Astrocyte (in vitro differentiated cells and primary cell): ENCODE results near the gene FRMD5.

Experiments
- EZH2 ChIP-seq: IDR thresholded peaks from 2 replicates; pipeline ENCODE4 v1.6.1; 2012; ENCODE audit warnings: mild to moderate bottlenecking, low read length, inconsistent platforms; ENCODE audit not compliant: insufficient read depth
- TF ChIP-seq, protein P1 (sequence below): IDR thresholded peaks from 2 replicates; pipeline ENCODE4 v1.5.1; 2011; ENCODE audit warnings: low read depth, mild to moderate bottlenecking, inconsistent platforms, low read length, moderate library complexity; ENCODE audit not compliant: insufficient read depth

DNA sequence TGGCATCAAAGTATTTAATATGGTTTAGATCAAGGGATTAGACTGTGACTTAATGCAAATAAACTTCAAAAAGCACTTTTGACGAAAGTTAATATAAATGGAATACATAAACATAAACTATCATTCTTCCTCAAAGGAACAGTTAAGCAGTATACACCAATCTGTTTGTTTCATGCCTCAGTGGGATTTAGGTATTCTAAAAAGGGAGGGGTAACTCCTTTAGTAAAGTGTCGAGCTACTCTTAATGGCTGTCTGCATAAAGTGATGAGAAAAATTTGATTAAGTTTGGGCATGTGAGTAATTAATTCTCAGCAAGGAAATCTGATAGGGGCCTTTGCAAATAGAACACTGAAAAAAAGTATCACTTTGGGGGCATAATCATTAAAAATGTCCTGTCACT lies 176.9 kb downstream of the FRMD5 start:
- TF ChIP-seq, protein P1, sequence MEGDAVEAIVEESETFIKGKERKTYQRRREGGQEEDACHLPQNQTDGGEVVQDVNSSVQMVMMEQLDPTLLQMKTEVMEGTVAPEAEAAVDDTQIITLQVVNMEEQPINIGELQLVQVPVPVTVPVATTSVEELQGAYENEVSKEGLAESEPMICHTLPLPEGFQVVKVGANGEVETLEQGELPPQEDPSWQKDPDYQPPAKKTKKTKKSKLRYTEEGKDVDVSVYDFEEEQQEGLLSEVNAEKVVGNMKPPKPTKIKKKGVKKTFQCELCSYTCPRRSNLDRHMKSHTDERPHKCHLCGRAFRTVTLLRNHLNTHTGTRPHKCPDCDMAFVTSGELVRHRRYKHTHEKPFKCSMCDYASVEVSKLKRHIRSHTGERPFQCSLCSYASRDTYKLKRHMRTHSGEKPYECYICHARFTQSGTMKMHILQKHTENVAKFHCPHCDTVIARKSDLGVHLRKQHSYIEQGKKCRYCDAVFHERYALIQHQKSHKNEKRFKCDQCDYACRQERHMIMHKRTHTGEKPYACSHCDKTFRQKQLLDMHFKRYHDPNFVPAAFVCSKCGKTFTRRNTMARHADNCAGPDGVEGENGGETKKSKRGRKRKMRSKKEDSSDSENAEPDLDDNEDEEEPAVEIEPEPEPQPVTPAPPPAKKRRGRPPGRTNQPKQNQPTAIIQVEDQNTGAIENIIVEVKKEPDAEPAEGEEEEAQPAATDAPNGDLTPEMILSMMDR = no peak
- TF ChIP-seq EZH2 = no peak
